Stimulated activated CD8-positive, alpha-beta memory T cell treated with anti-CD3 and anti-CD28 coated beads, Interleukin-15, amount 100 ng/mL, for 1 hour (primary cell): ENCODE data around the gene SPOCK1.

Experiments
- DNase-seq: peaks from one replicate; pipeline ENCODE4 v3.0.0-alpha.2; 2020; ENCODE audit warnings: low read depth

Gene SPOCK1

GRCh38 chr5:137220523-137220927, 278.6 kb downstream of the SPOCK1 start:
- DNase-seq = no peak

- no peak for DNase-seq
Observed at GRCh38 chr5:137218896-137219295, 280.2 kb downstream of the SPOCK1 start.

GRCh38 chr5:137218471-137218870, 280.7 kb downstream of the SPOCK1 start:
- DNase-seq = no peak

- DNase-seq = no peak
Observed at GRCh38 chr5:137217599-137218200, 281.4 kb downstream of the SPOCK1 start.

- DNase-seq = no peak
Observed at GRCh38 chr5:137216976-137217598, 282.0 kb downstream of the SPOCK1 start.

- DNase-seq = no peak
Observed at GRCh38 chr5:137215780-137216179, 283.3 kb downstream of the SPOCK1 start.

GRCh38 chr5:137215261-137215660, 283.9 kb downstream of the SPOCK1 start:
- no peak for DNase-seq

- DNase-seq = no peak
Observed at GRCh38 chr5:137214446-137215189, 284.5 kb downstream of the SPOCK1 start.

- no peak for DNase-seq
Observed at GRCh38 chr5:137212471-137212870, 286.7 kb downstream of the SPOCK1 start.

GRCh38 chr5:137209232-137209809, 289.8 kb downstream of the SPOCK1 start:
- no peak for DNase-seq

- no peak for DNase-seq
Observed at GRCh38 chr5:137207023-137207760, 291.9 kb downstream of the SPOCK1 start.

GRCh38 chr5:137206030-137206715, 293.0 kb downstream of the SPOCK1 start:
- no peak for DNase-seq

GRCh38 chr5:137205231-137206027, 293.7 kb downstream of the SPOCK1 start:
- DNase-seq = no peak

- DNase-seq = no peak
Observed at GRCh38 chr5:137203011-137203632, 296.0 kb downstream of the SPOCK1 start.

- DNase-seq = no peak
Observed at GRCh38 chr5:137201876-137202275, 297.2 kb downstream of the SPOCK1 start.

GRCh38 chr5:137200906-137201700, 298.0 kb downstream of the SPOCK1 start:
- no peak for DNase-seq

GRCh38 chr5:137199966-137200365, 299.2 kb downstream of the SPOCK1 start:
- no peak for DNase-seq

GRCh38 chr5:137199201-137199600, 299.9 kb downstream of the SPOCK1 start:
- DNase-seq = no peak

- DNase-seq = no peak
Observed at GRCh38 chr5:137195483-137195882, 303.6 kb downstream of the SPOCK1 start.

- DNase-seq = no peak
Observed at GRCh38 chr5:137194300-137194699, 304.8 kb downstream of the SPOCK1 start.
